ENCODE measurements around the gene CARD10. TPM values are rescaled to one million over a fixed set of nuclear protein-coding genes. Genes with fewer than 3 reads are reported as not detected.

The CARD10 gene
- total and polyA plus RNA-seq, 2 of the 13 experiments (the other 11 are each of a cell fraction or from before 2014, with no cell fraction given) = 35.2 to 55.8 TPM

DNA sequence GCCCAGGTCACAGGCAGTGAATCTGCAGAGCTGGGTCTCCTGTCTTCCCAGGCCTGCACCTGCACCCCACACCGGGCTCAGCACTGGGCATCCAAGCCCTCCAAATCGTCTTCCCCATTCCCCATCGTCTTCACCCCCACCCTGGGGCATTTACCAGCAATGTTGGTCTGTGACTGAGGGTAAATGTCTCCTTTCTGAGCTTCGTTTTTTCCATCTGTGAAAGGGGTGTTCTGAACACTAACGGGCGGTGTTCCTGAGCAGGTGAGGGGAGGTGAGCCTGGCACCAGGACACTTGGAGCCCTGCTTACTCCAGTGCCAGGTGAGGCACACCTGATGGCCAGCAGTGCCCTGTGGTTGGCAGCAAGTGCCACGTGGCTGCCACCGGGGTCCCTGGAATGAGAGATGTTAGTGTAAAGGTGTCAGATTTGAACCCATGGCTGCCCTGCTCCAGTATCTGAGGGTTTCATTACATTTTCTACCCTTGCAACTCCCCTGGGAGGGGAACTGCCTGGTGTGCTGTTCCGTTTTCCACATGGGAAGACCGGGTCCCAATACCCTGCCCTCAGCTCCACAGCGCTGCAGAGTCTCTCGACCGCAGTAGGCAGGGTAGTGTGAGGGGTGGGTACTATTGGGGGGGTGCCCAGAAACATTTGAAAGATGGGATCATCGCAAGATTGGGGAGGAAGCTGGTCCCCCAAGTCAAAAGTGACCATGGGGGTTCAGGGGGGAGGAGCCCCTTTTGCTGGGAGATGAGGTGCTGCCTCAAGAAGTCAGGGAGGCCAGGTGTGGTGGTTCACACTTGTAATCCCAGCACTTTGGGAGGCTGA, 43.0 kb upstream of the CARD10 start (continued):
- TF ChIP-seq ZNF468 (CRISPR knock-in tag; IDR thresholded peaks at IDR 0.05) (no peak), ZNF839 (CRISPR knock-in tag; IDR thresholded peaks at IDR 0.05; ENCODE audit: borderline replicate concordance) (0 out of 2 replicates have a peak, but pooled peaks have one; percentile 2), ELF3 (CRISPR knock-in tag; IDR thresholded peaks at IDR 0.05) (no peak), ZNF781 (CRISPR knock-in tag; IDR thresholded peaks at IDR 0.05; ENCODE audit: borderline replicate concordance, not compliant biosample characterization) (no peak), SOX6 (IDR thresholded peaks at IDR 0.05) (no peak), SOX6 (CRISPR knock-in tag; IDR thresholded peaks at IDR 0.05) (no peak; the same call in 1 of the 2 replicates), JARID2 (CRISPR knock-in tag; IDR thresholded peaks at IDR 0.05; ENCODE audit: insufficient replicate concordance) (no peak), NR2F2 (IDR thresholded peaks at IDR 0.05; ENCODE audit: borderline replicate concordance, low read depth) (no peak; the same call in 1 of the 2 replicates), HMGA1 (CRISPR knock-in tag; conservative IDR thresholded peaks at IDR 0.05) (no peak), PPARG (CRISPR knock-in tag; conservative IDR thresholded peaks at IDR 0.05) (no peak), HOXA7 (CRISPR knock-in tag; IDR thresholded peaks at IDR 0.05) (no peak; the same call in 1 of the 2 replicates), NFIB (CRISPR knock-in tag; IDR thresholded peaks at IDR 0.05; ENCODE audit: borderline replicate concordance) (no peak), ZNF253 (CRISPR knock-in tag; IDR thresholded peaks at IDR 0.05; ENCODE audit: borderline replicate concordance) (no peak), ZNF788 (CRISPR knock-in tag; IDR thresholded peaks at IDR 0.05; ENCODE audit: borderline replicate concordance) (no peak), BORCS8-MEF2B (CRISPR knock-in tag; IDR thresholded peaks at IDR 0.05) (no peak)
- TF ChIP-seq, protein P1, sequence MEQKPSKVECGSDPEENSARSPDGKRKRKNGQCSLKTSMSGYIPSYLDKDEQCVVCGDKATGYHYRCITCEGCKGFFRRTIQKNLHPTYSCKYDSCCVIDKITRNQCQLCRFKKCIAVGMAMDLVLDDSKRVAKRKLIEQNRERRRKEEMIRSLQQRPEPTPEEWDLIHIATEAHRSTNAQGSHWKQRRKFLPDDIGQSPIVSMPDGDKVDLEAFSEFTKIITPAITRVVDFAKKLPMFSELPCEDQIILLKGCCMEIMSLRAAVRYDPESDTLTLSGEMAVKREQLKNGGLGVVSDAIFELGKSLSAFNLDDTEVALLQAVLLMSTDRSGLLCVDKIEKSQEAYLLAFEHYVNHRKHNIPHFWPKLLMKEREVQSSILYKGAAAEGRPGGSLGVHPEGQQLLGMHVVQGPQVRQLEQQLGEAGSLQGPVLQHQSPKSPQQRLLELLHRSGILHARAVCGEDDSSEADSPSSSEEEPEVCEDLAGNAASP (CRISPR knock-in tag; IDR thresholded peaks at IDR 0.05; ENCODE audit: borderline replicate concordance) = no peak
- TF ChIP-seq, protein P2, sequence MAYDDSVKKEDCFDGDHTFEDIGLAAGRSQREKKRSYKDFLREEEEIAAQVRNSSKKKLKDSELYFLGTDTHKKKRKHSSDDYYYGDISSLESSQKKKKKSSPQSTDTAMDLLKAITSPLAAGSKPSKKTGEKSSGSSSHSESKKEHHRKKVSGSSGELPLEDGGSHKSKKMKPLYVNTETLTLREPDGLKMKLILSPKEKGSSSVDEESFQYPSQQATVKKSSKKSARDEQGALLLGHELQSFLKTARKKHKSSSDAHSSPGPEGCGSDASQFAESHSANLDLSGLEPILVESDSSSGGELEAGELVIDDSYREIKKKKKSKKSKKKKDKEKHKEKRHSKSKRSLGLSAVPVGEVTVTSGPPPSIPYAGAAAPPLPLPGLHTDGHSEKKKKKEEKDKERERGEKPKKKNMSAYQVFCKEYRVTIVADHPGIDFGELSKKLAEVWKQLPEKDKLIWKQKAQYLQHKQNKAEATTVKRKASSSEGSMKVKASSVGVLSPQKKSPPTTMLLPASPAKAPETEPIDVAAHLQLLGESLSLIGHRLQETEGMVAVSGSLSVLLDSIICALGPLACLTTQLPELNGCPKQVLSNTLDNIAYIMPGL (CRISPR knock-in tag; IDR thresholded peaks at IDR 0.05; ENCODE audit: borderline replicate concordance in 1 of 2, low read depth in 1 of 2) = no peak
- TF ChIP-seq, protein P3, sequence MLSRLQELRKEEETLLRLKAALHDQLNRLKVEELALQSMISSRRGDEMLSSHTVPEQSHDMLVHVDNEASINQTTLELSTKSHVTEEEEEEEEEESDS (CRISPR knock-in tag; IDR thresholded peaks at IDR 0.05; ENCODE audit: borderline replicate concordance) = no peak
- TF ChIP-seq, protein P4, sequence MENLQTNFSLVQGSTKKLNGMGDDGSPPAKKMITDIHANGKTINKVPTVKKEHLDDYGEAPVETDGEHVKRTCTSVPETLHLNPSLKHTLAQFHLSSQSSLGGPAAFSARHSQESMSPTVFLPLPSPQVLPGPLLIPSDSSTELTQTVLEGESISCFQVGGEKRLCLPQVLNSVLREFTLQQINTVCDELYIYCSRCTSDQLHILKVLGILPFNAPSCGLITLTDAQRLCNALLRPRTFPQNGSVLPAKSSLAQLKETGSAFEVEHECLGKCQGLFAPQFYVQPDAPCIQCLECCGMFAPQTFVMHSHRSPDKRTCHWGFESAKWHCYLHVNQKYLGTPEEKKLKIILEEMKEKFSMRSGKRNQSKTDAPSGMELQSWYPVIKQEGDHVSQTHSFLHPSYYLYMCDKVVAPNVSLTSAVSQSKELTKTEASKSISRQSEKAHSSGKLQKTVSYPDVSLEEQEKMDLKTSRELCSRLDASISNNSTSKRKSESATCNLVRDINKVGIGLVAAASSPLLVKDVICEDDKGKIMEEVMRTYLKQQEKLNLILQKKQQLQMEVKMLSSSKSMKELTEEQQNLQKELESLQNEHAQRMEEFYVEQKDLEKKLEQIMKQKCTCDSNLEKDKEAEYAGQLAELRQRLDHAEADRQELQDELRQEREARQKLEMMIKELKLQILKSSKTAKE (CRISPR knock-in tag; IDR thresholded peaks at IDR 0.05; ENCODE audit: borderline replicate concordance) = no peak
- TF ChIP-seq, protein P5, sequence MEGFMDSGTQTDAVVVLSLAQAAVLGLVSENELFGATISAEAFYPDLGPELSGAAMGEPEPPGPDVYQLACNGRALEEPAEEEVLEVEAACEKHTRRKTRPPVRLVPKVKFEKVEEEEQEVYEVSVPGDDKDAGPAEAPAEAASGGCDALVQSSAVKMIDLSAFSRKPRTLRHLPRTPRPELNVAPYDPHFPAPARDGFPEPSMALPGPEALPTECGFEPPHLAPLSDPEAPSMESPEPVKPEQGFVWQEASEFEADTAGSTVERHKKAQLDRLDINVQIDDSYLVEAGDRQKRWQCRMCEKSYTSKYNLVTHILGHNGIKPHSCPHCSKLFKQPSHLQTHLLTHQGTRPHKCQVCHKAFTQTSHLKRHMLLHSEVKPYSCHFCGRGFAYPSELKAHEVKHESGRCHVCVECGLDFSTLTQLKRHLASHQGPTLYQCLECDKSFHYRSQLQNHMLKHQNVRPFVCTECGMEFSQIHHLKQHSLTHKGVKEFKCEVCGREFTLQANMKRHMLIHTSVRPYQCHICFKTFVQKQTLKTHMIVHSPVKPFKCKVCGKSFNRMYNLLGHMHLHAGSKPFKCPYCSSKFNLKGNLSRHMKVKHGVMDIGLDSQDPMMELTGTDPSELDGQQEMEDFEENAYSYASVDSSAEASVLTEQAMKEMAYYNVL (CRISPR knock-in tag; IDR thresholded peaks at IDR 0.05; ENCODE audit: borderline replicate concordance) = no peak

Data from HepG2 (cell line).